GM21737 (cell line): ENCODE data around the gene DDOST.

Experiments used
- ATAC-seq: cut with Tn5 transposase; IDR thresholded peaks from one replicate; pipeline ENCODE4 v1.9.1; 2021; ENCODE audit warnings: mild to moderate bottlenecking, moderate library complexity; ENCODE audit not compliant: unreplicated experiment

The DDOST gene

GRCh38 chr1:20663365-20663764 lies 2.2 kb upstream of the DDOST start:
- no peak for ATAC-seq

GRCh38 chr1:20662110-20662475 lies 924 bp upstream of the DDOST start:
- ATAC-seq = no peak

GRCh38 chr1:20660847-20661206 lies 342 bp downstream of the DDOST start:
- ATAC-seq = no peak

- no peak for ATAC-seq
Measured at GRCh38 chr1:20660363-20660762, 806 bp downstream of the DDOST start.

GRCh38 chr1:20658166-20658915 lies 2.8 kb downstream of the DDOST start:
- ATAC-seq = no peak

- no peak for ATAC-seq
Measured at GRCh38 chr1:20657024-20657423, 4.1 kb downstream of the DDOST start.

- ATAC-seq = no peak
Measured at GRCh38 chr1:20654104-20654690, 7.0 kb downstream of the DDOST start.

GRCh38 chr1:20652300-20652699 lies 8.9 kb downstream of the DDOST start:
- no peak for ATAC-seq

- ATAC-seq = no peak
Measured at GRCh38 chr1:20648946-20649345, 12.2 kb downstream of the DDOST start.

- ATAC-seq = no peak
Measured at GRCh38 chr1:20648438-20648837, 12.7 kb downstream of the DDOST start.

- no peak for ATAC-seq
Measured at GRCh38 chr1:20645414-20645813, 15.8 kb downstream of the DDOST start.

GRCh38 chr1:20644416-20644815 lies 16.8 kb downstream of the DDOST start:
- no peak for ATAC-seq

GRCh38 chr1:20643080-20643479 lies 18.1 kb downstream of the DDOST start:
- ATAC-seq = no peak

- no peak for ATAC-seq
Measured at GRCh38 chr1:20641975-20642374, 19.2 kb downstream of the DDOST start.

- no peak for ATAC-seq
Measured at GRCh38 chr1:20640183-20640597, 21.0 kb downstream of the DDOST start.

- no peak for ATAC-seq
Measured at GRCh38 chr1:20636785-20637347, 24.3 kb downstream of the DDOST start.

GRCh38 chr1:20634594-20635084 lies 26.5 kb downstream of the DDOST start:
- ATAC-seq = no peak

GRCh38 chr1:20634065-20634593 lies 27.0 kb downstream of the DDOST start:
- ATAC-seq = no peak

- peak; percentile 56 for ATAC-seq
Measured at GRCh38 chr1:20633190-20634064, 27.7 kb downstream of the DDOST start, which contains the start of gene PINK1. PINK1 (plus strand) TSS chr1:20633458; CDS start chr1:20633549, 91 bp downstream.

- ATAC-seq = no peak
Measured at GRCh38 chr1:20632386-20632785, 28.8 kb downstream of the DDOST start.

GRCh38 chr1:20630729-20631128 lies 30.4 kb downstream of the DDOST start:
- no peak for ATAC-seq
